ENCODE results near the gene TGIF2. TPM values are rescaled to one million over a fixed set of nuclear protein-coding genes. Genes with fewer than 3 reads are reported as not detected.

Gene TGIF2
- total RNA-seq (2022; extraction: Qiagen RNA extraction; ENCODE audit: low read depth) = 4.6 to 6.2 TPM (median 5.0 TPM) in 5 replicates

GRCh38 chr20:36573103-36573797 is at the start of gene TGIF2:
Gene TGIF2, plus strand, starts transcription at chr20:36573597. Its CDS starts 5,178 bp downstream, at chr20:36578775.

GRCh38 chr20:36541227-36541767 is 32.1 kb upstream of the TGIF2 start, which contains the start of gene MYL9:
Gene MYL9, plus strand, starts transcription at chr20:36541519. Its CDS starts 3,366 bp downstream, at chr20:36544885.

GRCh38 chr20:36605399-36606157 is 32.2 kb downstream of the TGIF2 start, which contains the start of gene RAB5IF:
Gene RAB5IF, plus strand, starts transcription at chr20:36605779. Its CDS starts 173 bp downstream, at chr20:36605952.

Other genes starting within 250 kb of the TGIF2 start
- 13.3 to 24.3 TPM (median 19.1 TPM) in 5 replicates for gene MYL9, start 32.1 kb upstream of the TGIF2 start, total RNA-seq (2022; extraction: Qiagen RNA extraction; ENCODE audit: low read depth)
- gene RAB5IF, start 32.2 kb downstream of the TGIF2 start, total RNA-seq (2022; extraction: Qiagen RNA extraction; ENCODE audit: low read depth) = 183 to 308 TPM (median 275 TPM) in 5 replicates
- 0.01 to 0.06 TPM in 2 of 5 replicates, not detected in the others for gene SLA2, start 72.6 kb downstream of the TGIF2 start, total RNA-seq (2022; extraction: Qiagen RNA extraction; ENCODE audit: low read depth)
- 20.4 to 23.8 TPM (median 22.1 TPM) in 5 replicates for gene NDRG3, start 172.5 kb downstream of the TGIF2 start, total RNA-seq (2022; extraction: Qiagen RNA extraction; ENCODE audit: low read depth)
- gene DSN1, start 200.2 kb downstream of the TGIF2 start, total RNA-seq (2022; extraction: Qiagen RNA extraction; ENCODE audit: low read depth) = 23.4 to 31.5 TPM (median 26.1 TPM) in 5 replicates

All from A549 treated with CpdA at 1 μM for 4 hours (cell line).